ENCODE results near the gene COX7A2L.

DNA sequence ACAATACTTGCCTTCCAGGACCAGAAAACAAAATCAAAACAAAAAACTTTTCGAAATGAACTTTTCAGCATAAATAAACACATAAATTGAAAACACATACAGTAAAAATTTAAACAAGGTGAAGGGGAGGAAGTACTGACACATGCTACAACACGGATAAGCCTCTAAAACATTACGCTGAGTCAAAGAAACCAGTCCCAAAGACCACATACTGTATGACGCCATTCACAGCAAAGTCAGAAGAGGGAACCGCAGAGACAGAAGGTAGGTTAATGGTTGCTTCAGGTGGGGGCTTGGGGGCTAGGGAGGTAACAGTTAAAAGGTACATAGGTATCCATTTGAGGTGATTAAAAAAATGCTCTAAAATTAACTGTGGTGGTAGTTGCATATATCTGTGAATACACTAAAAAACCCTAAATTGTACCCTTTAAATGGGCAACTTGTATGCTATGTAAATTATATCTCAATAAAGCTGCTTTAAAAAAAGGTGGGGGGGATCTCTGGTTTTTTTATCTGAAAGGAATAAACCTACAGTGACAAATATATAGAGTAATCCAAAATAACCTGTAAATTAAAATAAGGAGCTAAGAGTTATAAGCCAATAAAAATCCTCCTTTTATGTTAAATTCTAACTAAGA, 7.1 kb downstream of the COX7A2L start:
- TF ChIP-seq, protein P1, sequence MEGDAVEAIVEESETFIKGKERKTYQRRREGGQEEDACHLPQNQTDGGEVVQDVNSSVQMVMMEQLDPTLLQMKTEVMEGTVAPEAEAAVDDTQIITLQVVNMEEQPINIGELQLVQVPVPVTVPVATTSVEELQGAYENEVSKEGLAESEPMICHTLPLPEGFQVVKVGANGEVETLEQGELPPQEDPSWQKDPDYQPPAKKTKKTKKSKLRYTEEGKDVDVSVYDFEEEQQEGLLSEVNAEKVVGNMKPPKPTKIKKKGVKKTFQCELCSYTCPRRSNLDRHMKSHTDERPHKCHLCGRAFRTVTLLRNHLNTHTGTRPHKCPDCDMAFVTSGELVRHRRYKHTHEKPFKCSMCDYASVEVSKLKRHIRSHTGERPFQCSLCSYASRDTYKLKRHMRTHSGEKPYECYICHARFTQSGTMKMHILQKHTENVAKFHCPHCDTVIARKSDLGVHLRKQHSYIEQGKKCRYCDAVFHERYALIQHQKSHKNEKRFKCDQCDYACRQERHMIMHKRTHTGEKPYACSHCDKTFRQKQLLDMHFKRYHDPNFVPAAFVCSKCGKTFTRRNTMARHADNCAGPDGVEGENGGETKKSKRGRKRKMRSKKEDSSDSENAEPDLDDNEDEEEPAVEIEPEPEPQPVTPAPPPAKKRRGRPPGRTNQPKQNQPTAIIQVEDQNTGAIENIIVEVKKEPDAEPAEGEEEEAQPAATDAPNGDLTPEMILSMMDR (conservative IDR thresholded peaks at IDR 0.05; ENCODE audit: low read depth, low read length) = no peak
- no peak for TF ChIP-seq EZH2 (IDR thresholded peaks at IDR 0.05; ENCODE audit: borderline replicate concordance, low read depth, low read length, poor library complexity, severe bottlenecking)

All from A673 (cell line).